ENCODE data around the gene EXTL1. TPM values are rescaled to one million over a fixed set of nuclear protein-coding genes. Genes with fewer than 3 reads are reported as not detected.

Gene EXTL1
- total RNA-seq, 1 experiment from 2014 or later: 1.0 TPM

GRCh38 chr1:25985171-25985570, 36.4 kb upstream of the EXTL1 start:
- no CpG with 5 or more reads among the region's 1 CpG for WGBS (ENCODE audit: extremely low coverage, insufficient read length, low lambda C conversion rate)
- no peak overlapping the region for H2BK20ac ChIP-seq (ENCODE audit: low read depth, low read length, poor library complexity, severe bottlenecking)
- H3K9me3 ChIP-seq (ENCODE audit: control insufficient read depth, low read depth, low read length): no peaks in the 10 kb centered on the region
- H3K4me1 Mint-ChIP-seq: no peaks in the 10 kb centered on the region; a peak in 1 of 4 replicates
- no peak overlapping the region for H3K23ac ChIP-seq (ENCODE audit: insufficient read length, low read depth, low read length)
- no peaks in the 10 kb centered on the region for H3K9me3 Mint-ChIP-seq
- H3K36me3 Mint-ChIP-seq (ENCODE audit: insufficient read depth in 1 of 3, low read depth in 3 of 3): peaks cover 13 to 52% (median 51%) of the 10 kb centered on the region in 3 experiments; a peak in 6 of 7 replicates
- H3K14ac ChIP-seq (ENCODE audit: insufficient read depth, low read length): no peak overlapping the region
- no peak for TF ChIP-seq CTCF (conservative IDR thresholded peaks at IDR 0.05)
- H3K27ac ChIP-seq (ENCODE audit: insufficient read length, low read depth, low read length): no peak overlapping the region
- H3K18ac ChIP-seq (ENCODE audit: insufficient read length, low read depth, low read length): no peak overlapping the region
- no peak overlapping the region for H4K8ac ChIP-seq (replicated peaks; ENCODE audit: insufficient read length, low read depth, low read length)
- H3K27ac Mint-ChIP-seq: no peak overlapping the region
- no peak overlapping the region for H2BK120ac ChIP-seq (ENCODE audit: low read depth, low read length, poor library complexity, severe bottlenecking)
- no peaks in the 10 kb centered on the region for H3K27me3 Mint-ChIP-seq (ENCODE audit: low read depth)
- DNase-seq: no peak
- no peak overlapping the region for H3K4me2 ChIP-seq (ENCODE audit: insufficient read depth, insufficient read length, low read length)
- no peak overlapping the region for H3T11ph ChIP-seq (ENCODE audit: low read length)
- no peak overlapping the region for H2AK5ac ChIP-seq (ENCODE audit: insufficient read length, low read length)
- no peaks in the 10 kb centered on the region for H3K23me2 ChIP-seq (ENCODE audit: insufficient read length, low read depth, low read length, poor library complexity, severe bottlenecking)
- H3K9ac ChIP-seq (ENCODE audit: extremely low read depth, insufficient read length, low read length): no peak overlapping the region
- no peak overlapping the region for H3K4me3 Mint-ChIP-seq
- no peak overlapping the region for H2AFZ ChIP-seq (ENCODE audit: low read length)
- H2BK15ac ChIP-seq (ENCODE audit: low read depth, low read length): no peak overlapping the region
- H2BK12ac ChIP-seq (ENCODE audit: insufficient read length, low read depth, low read length): no peak overlapping the region
- H3K79me1 ChIP-seq (ENCODE audit: insufficient read depth, low read depth, low read length, poor library complexity, severe bottlenecking): no peaks in the 10 kb centered on the region
- H3K27me3 ChIP-seq (ENCODE audit: insufficient read depth, low read length): no peaks in the 10 kb centered on the region
- H3K56ac ChIP-seq (ENCODE audit: insufficient read length, low read depth, low read length): no peak overlapping the region
- H3K4me1 ChIP-seq (ENCODE audit: insufficient read depth, low read length): no peaks in the 10 kb centered on the region
- H3K4ac ChIP-seq (ENCODE audit: low read depth, low read length): no peak overlapping the region
- no peak overlapping the region for H2BK5ac ChIP-seq (ENCODE audit: insufficient read length, low read length)
- H3K79me2 ChIP-seq (ENCODE audit: insufficient read depth, low read length): no peaks in the 10 kb centered on the region
- no peak overlapping the region for H4K5ac ChIP-seq (ENCODE audit: insufficient read length, low read depth, low read length)
- no peak overlapping the region for H4K91ac ChIP-seq (ENCODE audit: insufficient read length, low read depth, low read length)
- H4K20me1 ChIP-seq (ENCODE audit: control insufficient read depth, insufficient read depth, insufficient read length): no peaks in the 10 kb centered on the region

All from H9 (cell line).